ENCODE results near the gene ATP8B4. TPM values are rescaled to one million over a fixed set of nuclear protein-coding genes. Genes with fewer than 3 reads are reported as not detected.
A peak's percentile ranks its signal among the peaks of the same experiment; 100 is the strongest.

The ATP8B4 gene
- total and polyA plus RNA-seq, 2 donors from 2014 or later = 2.1 to 12.5 TPM

GRCh38 chr15:49905221-49905620, 213.8 kb downstream of the ATP8B4 start:
- intact Hi-C loops (cut with DNase I) = no loop called here
- Histone ChIP-seq H3K9ac (ENCODE audit: low read length in 3 of 3) (no peak overlapping the region), H3K4me3 (ENCODE audit: low read length in 3 of 3) (no peak overlapping the region), H3K27ac (ENCODE audit: low read depth in 2 of 2, low read length in 2 of 2) (no peak overlapping the region), H3K4me1 (ENCODE audit: control insufficient read depth in 2 of 3, insufficient read depth in 2 of 3, low read depth in 1 of 3, low read length in 3 of 3) (peaks cover 0 to 6% (median 2%) of the 10 kb centered on the region in 3 donors), H3K36me3 (ENCODE audit: control insufficient read depth in 2 of 3, insufficient read depth in 3 of 3, low read length in 3 of 3) (no peaks in the 10 kb centered on the region), H3K27me3 (ENCODE audit: control insufficient read depth, insufficient read depth, low read length) (no peaks in the 10 kb centered on the region), H3K9me3 (ENCODE audit: control insufficient read depth in 2 of 3, insufficient read depth in 1 of 3, low read length in 3 of 3) (peaks cover 0 to 2% (median 0%) of the 10 kb centered on the region in 3 donors)
- peak in 1 of 5 donors; percentile 27 for DNase-seq
- TF ChIP-seq, protein P1, sequence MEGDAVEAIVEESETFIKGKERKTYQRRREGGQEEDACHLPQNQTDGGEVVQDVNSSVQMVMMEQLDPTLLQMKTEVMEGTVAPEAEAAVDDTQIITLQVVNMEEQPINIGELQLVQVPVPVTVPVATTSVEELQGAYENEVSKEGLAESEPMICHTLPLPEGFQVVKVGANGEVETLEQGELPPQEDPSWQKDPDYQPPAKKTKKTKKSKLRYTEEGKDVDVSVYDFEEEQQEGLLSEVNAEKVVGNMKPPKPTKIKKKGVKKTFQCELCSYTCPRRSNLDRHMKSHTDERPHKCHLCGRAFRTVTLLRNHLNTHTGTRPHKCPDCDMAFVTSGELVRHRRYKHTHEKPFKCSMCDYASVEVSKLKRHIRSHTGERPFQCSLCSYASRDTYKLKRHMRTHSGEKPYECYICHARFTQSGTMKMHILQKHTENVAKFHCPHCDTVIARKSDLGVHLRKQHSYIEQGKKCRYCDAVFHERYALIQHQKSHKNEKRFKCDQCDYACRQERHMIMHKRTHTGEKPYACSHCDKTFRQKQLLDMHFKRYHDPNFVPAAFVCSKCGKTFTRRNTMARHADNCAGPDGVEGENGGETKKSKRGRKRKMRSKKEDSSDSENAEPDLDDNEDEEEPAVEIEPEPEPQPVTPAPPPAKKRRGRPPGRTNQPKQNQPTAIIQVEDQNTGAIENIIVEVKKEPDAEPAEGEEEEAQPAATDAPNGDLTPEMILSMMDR (IDR thresholded peaks at IDR 0.05; ENCODE audit: borderline replicate concordance, extremely low read depth, insufficient read depth) = no peak
- FAIRE-seq = no peak

DNA sequence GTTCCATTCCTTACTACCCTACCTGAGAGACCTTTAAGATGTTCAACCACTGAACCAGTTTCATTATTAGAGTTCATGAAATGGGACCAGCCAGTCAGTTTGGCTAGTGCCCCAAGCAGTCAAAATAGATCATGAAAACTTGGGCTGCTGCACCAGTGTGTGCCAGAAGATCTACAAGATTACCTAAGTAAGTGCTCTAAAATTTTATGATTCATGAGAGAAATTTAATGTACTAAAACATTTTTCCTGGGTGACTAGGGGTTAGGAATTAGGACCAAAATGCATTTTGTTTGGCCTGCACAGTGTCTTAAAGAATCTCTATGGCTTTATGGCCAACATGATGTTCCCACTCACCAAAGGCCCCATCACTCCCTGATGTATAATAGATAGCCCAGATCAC, 214.7 kb downstream of the ATP8B4 start:
- H3K36me3 ChIP-seq (ENCODE audit: control insufficient read depth in 2 of 3, insufficient read depth in 3 of 3, low read length in 3 of 3) = no peaks in the 10 kb centered on the region
- no peak for FAIRE-seq
- no peaks in the 10 kb centered on the region for H3K9me3 ChIP-seq (ENCODE audit: control insufficient read depth in 2 of 3, insufficient read depth in 1 of 3, low read length in 3 of 3)
- H3K27ac ChIP-seq (ENCODE audit: low read depth in 2 of 2, low read length in 2 of 2) = no peak overlapping the region
- no peak for DNase-seq
- no peaks in the 10 kb centered on the region for H3K27me3 ChIP-seq (ENCODE audit: control insufficient read depth, insufficient read depth, low read length)
- TF ChIP-seq, protein P1 (IDR thresholded peaks at IDR 0.05; ENCODE audit: borderline replicate concordance, extremely low read depth, insufficient read depth) = no peak
- H3K4me1 ChIP-seq (ENCODE audit: control insufficient read depth in 2 of 3, insufficient read depth in 2 of 3, low read depth in 1 of 3, low read length in 3 of 3) = peaks cover 0 to 6% (median 2%) of the 10 kb centered on the region in 3 donors
- intact Hi-C loops (cut with DNase I) = no loop called here
- no peak overlapping the region for H3K9ac ChIP-seq (ENCODE audit: low read length in 3 of 3)
- no peak overlapping the region for H3K4me3 ChIP-seq (ENCODE audit: low read length in 3 of 3)

GRCh38 chr15:49902685-49903501, 216.1 kb downstream of the ATP8B4 start:
- no peaks in the 10 kb centered on the region for H3K27me3 ChIP-seq (ENCODE audit: control insufficient read depth, insufficient read depth, low read length)
- H3K4me3 ChIP-seq (ENCODE audit: low read length in 3 of 3) = peak overlapping the region in 1 of 3 donors; percentile 19
- H3K9ac ChIP-seq (ENCODE audit: low read length in 3 of 3) = no peak overlapping the region
- no peaks in the 10 kb centered on the region for H3K36me3 ChIP-seq (ENCODE audit: control insufficient read depth in 2 of 3, insufficient read depth in 3 of 3, low read length in 3 of 3)
- peaks cover 0 to 8% (median 2%) of the 10 kb centered on the region in 3 donors for H3K4me1 ChIP-seq (ENCODE audit: control insufficient read depth in 2 of 3, insufficient read depth in 2 of 3, low read depth in 1 of 3, low read length in 3 of 3)
- FAIRE-seq (no peak), DNase-seq (peak in 3 of 5 donors; percentile 31 to 93 (median 83))
- intact Hi-C loops (cut with DNase I) = no loop called here
- TF ChIP-seq, protein P1 (IDR thresholded peaks at IDR 0.05; ENCODE audit: borderline replicate concordance, extremely low read depth, insufficient read depth) = no peak
- peak overlapping the region; percentile 40 to 63 for H3K27ac ChIP-seq (ENCODE audit: low read depth in 2 of 2, low read length in 2 of 2)
- H3K9me3 ChIP-seq (ENCODE audit: control insufficient read depth in 2 of 3, insufficient read depth in 1 of 3, low read length in 3 of 3) = no peaks in the 10 kb centered on the region

Data from kidney (tissue), 14 donors.